Right cardiac atrium (tissue), 5 donors: ENCODE results near the gene CLRN3. TPM values are rescaled to one million over a fixed set of nuclear protein-coding genes. Genes with fewer than 3 reads are reported as not detected.
A peak's percentile ranks its signal among the peaks of the same experiment; 100 is the strongest.

Experiments used
- ATAC-seq, 2 donors: fragments of 200-7000 bp; cut with Tn5 transposase; one replicate each; pipeline versions ENCODE4 v1.8.0 to v1.9.1; 2020; ENCODE audit warnings: moderate library complexity in 2 of 2, mild to moderate bottlenecking in 1 of 2
- DNase-seq, 3 donors: peaks; one replicate each; pipeline ENCODE4 v3.0.0-alpha.2; 2020
- H3K27ac ChIP-seq: one replicate; pipeline ENCODE4 v1.5.1; 2013; ENCODE audit warnings: mild to moderate bottlenecking, low read length, control low read depth, moderate library complexity
- H3K27me3 ChIP-seq: one replicate; pipeline ENCODE4 v1.6.1; 2013; ENCODE audit not compliant: control insufficient read depth, insufficient read depth
- H3K4me1 ChIP-seq: one replicate; pipeline ENCODE4 v1.6.1; 2013; ENCODE audit warnings: low read length; ENCODE audit not compliant: control insufficient read depth, insufficient read depth
- H3K4me3 ChIP-seq: one replicate; pipeline ENCODE4 v1.5.1; 2013; ENCODE audit warnings: low read length, control low read depth
- H3K9me3 ChIP-seq: one replicate; pipeline ENCODE4 v1.6.1; 2013; ENCODE audit warnings: low read length; ENCODE audit not compliant: control insufficient read depth
- WGBS: extraction: QIAGEN DNeasy Blood & Tissue Kit; methylation state at CpG from one replicate; pipeline ENCODE4 v1.1.7; 2013; 5-methylcytosine and 5-hydroxymethylcytosine counted together
- intact Hi-C, 4 donors: fragments of 100-400 bp; cut with DNase I; formaldehyde crosslinking; loops; one replicate each; pipeline versions ENCODE4 v1.11.0 to v1.14.0; 2022 to 2023
- polyA plus RNA-seq: library from polyadenylated mRNA; stranded (reverse); fragments of 200-250 nt; gene quantifications from one replicate; pipeline ENCODE4 v1.2.3, GENCODE V29; 2013
- total RNA-seq, 4 donors: library from RNA; stranded (reverse); fragmentation: NEBNext Ultra II Directional; extraction: Animal tissue kit (Norgen Biotek cat#: 25700); gene quantifications; one replicate each; pipeline ENCODE4 v1.2.1, GENCODE V29; 2021
- donor health status: healthy with polysubstance abuse.
- donor health status: DM: no; HTN: yes; CAD: no.
- donor health status: DM: no; HTN: no; CAD: no.
- donor health status: DM: no; HTN: yes; CAD: no; lungs with severe emphysema.
- donor health status: DM: yes; HTN: yes; CAD: no.

Gene CLRN3
- total and polyA plus RNA-seq, 5 donors: not detected

DNA sequence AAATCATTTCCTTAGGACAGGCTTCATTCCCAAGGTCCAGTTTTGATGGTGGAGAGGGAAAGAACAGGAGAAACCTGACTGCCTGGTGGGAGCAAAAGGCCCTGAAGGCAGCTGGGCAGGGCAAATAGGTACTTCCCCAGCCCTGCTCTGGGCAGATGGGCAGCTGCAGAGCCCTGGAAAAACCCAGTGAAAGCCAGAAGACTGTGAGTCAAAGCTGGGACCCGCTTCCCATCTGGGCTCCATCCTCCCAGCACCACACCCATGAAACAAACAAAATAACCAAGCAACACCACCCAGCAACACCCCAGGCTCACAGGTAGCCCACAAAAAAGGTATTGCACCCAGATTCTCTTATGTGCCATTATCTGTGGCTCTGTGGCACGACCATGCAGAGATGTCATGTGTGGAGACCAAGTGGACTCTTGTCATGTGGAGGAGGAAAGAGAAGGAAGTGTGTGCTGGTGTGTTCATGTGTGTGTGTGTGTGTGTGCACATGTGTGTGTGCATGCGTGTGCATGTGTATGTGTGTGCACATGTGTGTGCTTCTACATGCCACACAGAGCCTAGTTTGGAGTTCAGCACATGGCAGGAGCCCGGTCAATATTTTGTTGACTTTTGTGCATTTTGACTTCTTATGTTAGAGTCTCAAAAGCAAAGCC is 9.8 kb downstream of the CLRN3 start:
- Histone ChIP-seq H3K4me3 (no peak overlapping the region), H3K27me3 (no peaks in the 10 kb centered on the region), H3K4me1 (no peaks in the 10 kb centered on the region), H3K9me3 (no peaks in the 10 kb centered on the region), H3K27ac (no peak overlapping the region)
- DNase-seq (no peak), ATAC-seq (no peak)
- WGBS: 83% methylated on average over 4 of the region's 4 CpGs
- intact Hi-C loops: no loop called here

DNA sequence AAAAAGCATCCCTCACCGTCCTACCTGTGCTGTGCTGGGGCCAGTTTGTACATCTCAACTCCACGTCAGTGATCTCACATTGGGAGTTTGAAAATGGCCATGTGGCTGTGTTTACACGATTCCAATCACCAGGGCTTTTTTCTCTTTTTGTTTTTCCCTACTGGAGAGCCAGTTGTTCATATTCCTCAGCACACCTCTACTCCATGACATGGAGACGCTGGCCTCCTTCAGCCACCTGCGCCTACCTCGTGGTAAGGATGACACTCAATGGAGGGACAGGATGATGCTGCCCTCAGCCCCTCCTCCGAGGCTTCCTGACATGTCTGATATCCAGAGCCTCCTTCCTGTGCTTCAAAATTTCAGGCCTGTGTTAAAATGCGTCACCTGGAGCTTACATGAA is 10.3 kb downstream of the CLRN3 start:
- Histone ChIP-seq H3K4me3 (no peak overlapping the region), H3K9me3 (no peaks in the 10 kb centered on the region), H3K27me3 (no peaks in the 10 kb centered on the region), H3K27ac (no peak overlapping the region), H3K4me1 (no peaks in the 10 kb centered on the region)
- no peak for ATAC-seq
- DNase-seq: no peak
- intact Hi-C loops: no loop called here
- 78% methylated on average over 8 of the region's 8 CpGs for WGBS

DNA sequence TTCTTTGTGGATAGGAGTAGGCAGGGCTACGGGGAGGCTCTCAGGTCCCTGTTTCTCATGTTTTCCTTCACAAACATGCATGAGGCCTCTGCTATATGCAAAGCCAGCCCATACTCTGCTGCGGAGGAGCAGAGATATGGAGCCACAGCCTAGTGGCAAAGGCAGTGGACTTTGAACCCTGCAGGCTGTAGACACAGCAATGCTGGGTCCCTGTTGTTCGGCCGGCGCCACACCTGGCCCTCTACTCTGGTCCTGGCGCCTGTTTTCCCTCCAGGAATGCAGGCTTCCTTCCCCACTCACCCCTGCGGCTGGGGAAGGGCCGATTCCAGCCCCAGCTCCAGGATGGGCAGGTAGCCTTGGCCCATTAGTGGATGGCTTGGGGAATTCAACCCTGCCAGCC is 11.5 kb downstream of the CLRN3 start:
- Histone ChIP-seq H3K27ac (no peak overlapping the region), H3K9me3 (no peaks in the 10 kb centered on the region), H3K27me3 (no peaks in the 10 kb centered on the region), H3K4me1 (no peaks in the 10 kb centered on the region), H3K4me3 (no peak overlapping the region)
- intact Hi-C loops: no loop called here
- no peak for ATAC-seq
- no peak for DNase-seq
- WGBS: 92% methylated on average over 8 of the region's 8 CpGs

DNA sequence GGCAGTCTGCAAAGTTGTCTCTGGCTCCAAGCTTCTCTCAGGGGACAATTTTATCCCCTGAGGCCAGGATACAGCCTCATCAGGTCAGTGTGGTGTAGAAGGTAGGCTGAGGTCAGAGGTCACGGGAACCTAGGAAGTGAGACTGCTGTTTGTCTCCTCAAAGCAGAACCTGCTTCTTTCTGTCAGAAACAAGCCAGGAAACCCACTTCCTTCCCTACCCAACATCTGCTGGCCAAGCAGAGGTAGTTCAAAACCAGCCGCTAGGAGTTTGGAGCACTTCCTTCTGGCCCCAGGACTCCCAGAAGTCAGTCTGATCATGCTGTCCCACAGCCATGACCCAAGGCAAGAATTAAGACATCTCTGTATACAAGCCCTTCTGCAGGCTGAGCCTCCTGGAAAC is 12.2 kb downstream of the CLRN3 start:
- ATAC-seq (peak; percentile 52 to 53), DNase-seq (no peak)
- 27% methylated on average over 2 of the region's 2 CpGs for WGBS
- Histone ChIP-seq H3K4me3 (no peak overlapping the region), H3K27me3 (no peaks in the 10 kb centered on the region), H3K27ac (no peak overlapping the region), H3K9me3 (no peaks in the 10 kb centered on the region), H3K4me1 (no peaks in the 10 kb centered on the region)
- intact Hi-C loops: no loop called here

DNA sequence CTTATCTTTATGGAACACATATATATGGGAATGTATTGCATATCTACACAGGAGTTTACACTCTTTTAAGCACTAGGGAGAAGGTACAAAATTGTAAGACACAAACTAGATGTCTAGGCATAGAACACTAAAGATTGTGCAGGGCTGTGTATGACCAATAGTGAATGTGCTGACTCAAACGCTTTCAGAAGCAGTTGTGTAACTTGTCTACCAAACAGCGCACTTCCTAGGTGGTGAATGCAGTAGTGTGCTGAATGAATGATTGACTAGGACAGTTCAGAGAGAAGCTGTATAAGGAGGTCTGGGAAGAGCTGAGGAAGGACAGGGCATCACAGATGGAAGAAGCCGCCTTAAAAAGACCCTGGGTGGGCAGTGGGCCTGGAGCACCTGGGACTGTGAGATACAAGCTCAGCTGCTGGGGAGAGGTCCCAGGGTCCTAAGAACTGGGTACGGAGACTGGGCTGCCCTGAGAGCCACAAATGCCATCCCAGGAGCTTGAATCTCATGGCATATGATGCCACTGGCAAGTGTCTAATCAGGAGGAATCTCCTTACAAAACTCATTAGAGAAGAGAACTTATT is 14.2 kb downstream of the CLRN3 start:
- Histone ChIP-seq H3K27ac (no peak overlapping the region), H3K27me3 (no peaks in the 10 kb centered on the region), H3K4me3 (no peak overlapping the region), H3K4me1 (no peaks in the 10 kb centered on the region), H3K9me3 (no peaks in the 10 kb centered on the region)
- WGBS: 86% methylated on average over 4 of the region's 4 CpGs
- intact Hi-C loops: no loop called here
- DNase-seq (no peak), ATAC-seq (peak; percentile 53 to 59)

DNA sequence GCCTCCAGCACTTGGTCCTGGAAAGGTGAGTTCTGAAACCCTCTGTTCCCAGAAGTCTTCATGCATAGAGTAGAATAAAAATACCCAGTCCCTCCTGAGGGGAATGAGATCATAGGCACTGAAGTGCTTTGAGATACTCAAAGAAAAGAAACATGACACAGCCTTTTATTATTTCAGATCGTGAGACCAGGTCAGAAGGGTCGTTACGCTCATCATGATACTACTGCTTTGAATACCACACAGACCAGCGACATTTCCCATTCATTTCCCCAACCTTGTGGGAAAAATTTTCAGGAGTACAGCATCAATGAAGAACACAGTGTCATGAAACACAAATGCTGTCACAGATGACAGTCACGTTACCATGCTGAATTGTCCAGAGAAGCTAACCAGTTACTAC is 15.0 kb downstream of the CLRN3 start:
- 81% methylated on average over 5 of the region's 5 CpGs for WGBS
- Histone ChIP-seq H3K4me3 (no peak overlapping the region), H3K9me3 (no peaks in the 10 kb centered on the region), H3K27me3 (no peaks in the 10 kb centered on the region), H3K27ac (no peak overlapping the region), H3K4me1 (no peaks in the 10 kb centered on the region)
- ATAC-seq: no peak
- intact Hi-C loops: no loop called here
- no peak for DNase-seq

DNA sequence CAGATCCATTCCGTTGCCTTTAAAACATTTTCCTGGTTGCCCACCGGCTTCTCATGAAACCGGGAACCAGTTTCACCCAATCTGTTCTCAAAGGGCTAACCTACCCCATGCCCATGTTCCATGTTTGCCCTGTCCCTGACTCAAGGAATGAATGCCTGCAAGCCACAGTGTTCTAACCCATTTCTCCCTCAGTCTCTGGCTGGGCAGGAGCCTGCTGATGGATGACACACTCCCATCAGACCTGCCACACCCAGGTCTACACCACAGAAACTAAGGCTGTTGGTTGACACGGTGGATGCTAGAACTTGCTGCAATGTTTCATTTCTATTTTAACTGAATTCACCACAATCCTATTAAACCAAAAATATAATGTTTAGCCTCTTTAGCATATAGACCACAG is 15.6 kb downstream of the CLRN3 start:
- intact Hi-C loops: no loop called here
- no peaks in the 10 kb centered on the region for H3K9me3 ChIP-seq
- ATAC-seq: no peak
- no peaks in the 10 kb centered on the region for H3K4me1 ChIP-seq
- no peak overlapping the region for H3K27ac ChIP-seq
- WGBS: 90% methylated on average over 4 of the region's 4 CpGs
- no peak overlapping the region for H3K4me3 ChIP-seq
- DNase-seq: no peak
- no peaks in the 10 kb centered on the region for H3K27me3 ChIP-seq

DNA sequence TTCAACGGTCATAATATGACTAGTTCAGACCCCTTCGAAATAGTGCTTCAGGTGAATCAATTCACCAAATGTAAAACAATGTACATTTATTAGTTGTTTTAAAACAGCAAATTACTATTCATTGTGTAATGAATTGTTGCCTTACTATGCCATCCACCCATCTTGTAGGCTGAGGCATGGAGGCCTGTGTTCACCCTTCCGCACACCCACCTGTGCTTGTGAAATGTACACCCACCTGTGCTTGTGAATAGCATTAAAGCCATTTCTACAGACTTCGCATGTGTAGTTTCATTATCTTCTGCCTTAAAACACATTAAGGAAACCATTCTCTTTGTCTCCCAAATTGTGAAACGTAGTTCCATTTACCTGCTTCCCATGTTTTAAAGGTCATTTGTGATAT is 16.8 kb downstream of the CLRN3 start:
- no peaks in the 10 kb centered on the region for H3K27me3 ChIP-seq
- WGBS: 92% methylated on average over 5 of the region's 5 CpGs
- no peak for ATAC-seq
- DNase-seq: no peak
- H3K4me1 ChIP-seq: no peaks in the 10 kb centered on the region
- H3K27ac ChIP-seq: no peak overlapping the region
- H3K4me3 ChIP-seq: no peak overlapping the region
- H3K9me3 ChIP-seq: no peaks in the 10 kb centered on the region
- intact Hi-C loops: no loop called here

DNA sequence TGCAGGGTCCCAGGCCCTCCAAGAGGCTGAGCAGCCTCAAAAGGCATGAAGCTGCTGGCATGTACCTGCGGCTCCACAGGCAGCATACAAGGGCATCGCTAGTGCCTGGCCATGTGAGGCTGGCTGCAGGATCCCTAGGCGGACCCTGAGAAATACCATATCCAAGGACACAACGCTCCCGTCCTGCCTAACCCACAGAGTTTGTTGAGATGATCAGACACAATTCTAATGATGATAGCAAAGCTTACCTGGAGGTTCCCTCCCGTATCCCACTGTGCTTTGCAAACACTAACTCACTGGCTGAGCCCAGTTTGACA is 17.3 kb downstream of the CLRN3 start:
- intact Hi-C loops: no loop called here
- DNase-seq (no peak), ATAC-seq (no peak)
- H3K27ac ChIP-seq: no peak overlapping the region
- H3K27me3 ChIP-seq: no peaks in the 10 kb centered on the region
- H3K4me1 ChIP-seq: no peaks in the 10 kb centered on the region
- no peak overlapping the region for H3K4me3 ChIP-seq
- no peaks in the 10 kb centered on the region for H3K9me3 ChIP-seq
- WGBS: 93% methylated on average over 6 of the region's 6 CpGs

DNA sequence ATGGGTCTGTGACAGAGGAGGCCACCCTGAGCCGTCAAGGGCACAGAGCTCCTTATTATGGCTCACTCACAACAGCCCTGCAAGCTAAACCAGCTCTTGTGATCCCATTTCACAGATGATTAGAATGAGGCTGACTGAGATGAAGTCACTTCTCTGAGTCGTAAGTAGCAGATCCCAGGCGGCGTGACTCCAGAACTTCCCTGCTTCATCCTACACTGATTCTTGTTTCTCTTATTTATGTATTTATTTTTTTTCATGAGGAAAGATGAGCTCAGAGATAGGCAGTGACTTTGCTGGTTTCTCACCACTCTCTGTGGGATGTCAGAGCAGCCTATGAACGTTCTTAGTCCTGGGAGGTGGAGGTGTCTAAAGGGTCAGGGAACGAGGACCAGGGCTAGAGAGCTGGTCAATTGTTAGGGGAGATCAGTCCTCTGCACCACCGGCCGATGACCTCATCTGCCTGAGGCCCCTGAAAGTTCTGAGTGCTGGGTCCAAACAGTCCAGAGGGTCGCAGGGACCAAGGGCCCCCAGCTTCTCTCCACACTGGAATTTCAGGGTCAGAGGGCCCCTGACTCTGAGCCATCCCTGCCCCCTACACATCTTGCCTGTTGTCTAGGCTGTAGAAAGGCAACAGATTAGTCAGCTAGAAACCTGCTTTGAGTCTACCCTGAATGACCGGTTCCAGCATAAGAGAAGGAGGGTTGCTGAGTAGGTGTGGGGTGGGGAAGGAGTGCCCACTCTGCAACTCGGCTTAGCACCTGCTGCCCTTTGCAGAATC is 17.9 kb downstream of the CLRN3 start:
- intact Hi-C loops: no loop called here
- Histone ChIP-seq H3K27ac (no peak overlapping the region), H3K9me3 (no peaks in the 10 kb centered on the region), H3K4me3 (no peak overlapping the region), H3K4me1 (no peaks in the 10 kb centered on the region), H3K27me3 (no peaks in the 10 kb centered on the region)
- DNase-seq (no peak), ATAC-seq (no peak)
- 86% methylated on average over 11 of the region's 11 CpGs for WGBS

DNA sequence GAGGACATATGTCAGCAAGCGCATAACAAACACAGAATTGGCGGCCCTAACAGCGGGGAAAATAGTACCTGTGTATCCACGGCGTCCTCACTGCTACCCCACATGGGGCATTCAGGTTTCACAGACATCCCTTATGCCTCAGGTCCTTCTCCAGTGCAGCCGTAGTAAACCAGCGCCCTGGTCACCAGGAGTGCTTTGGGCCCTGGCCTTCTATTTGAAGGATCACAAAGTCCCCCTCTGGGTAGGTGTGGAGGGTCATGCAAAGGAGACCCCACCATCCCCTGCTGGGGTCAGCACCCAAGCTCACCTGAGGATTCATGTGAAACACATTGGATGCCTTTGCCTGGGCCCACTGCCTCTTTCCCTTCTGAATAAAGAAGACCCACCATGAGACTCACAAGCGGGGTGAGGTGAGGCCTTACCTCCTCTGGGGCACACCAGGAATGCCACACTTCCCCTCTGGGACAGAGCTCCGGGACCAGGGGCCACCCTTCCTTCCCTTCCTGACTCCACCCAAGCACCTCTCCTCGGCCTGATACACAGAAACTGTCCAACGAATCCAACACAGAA is 18.8 kb downstream of the CLRN3 start:
- no peak for ATAC-seq
- intact Hi-C loops: no loop called here
- Histone ChIP-seq H3K27ac (no peak overlapping the region), H3K4me3 (no peak overlapping the region), H3K27me3 (no peaks in the 10 kb centered on the region), H3K9me3 (no peaks in the 10 kb centered on the region), H3K4me1 (no peaks in the 10 kb centered on the region)
- DNase-seq: no peak
- WGBS: 82% methylated on average over 11 of the region's 11 CpGs
